C4-2B (cell line): ENCODE measurements around the gene GRM7.

Source experiments
- H3K27ac ChIP-seq: fragments of 450-650 bp; 2 replicates; pipeline ENCODE4 v1.5.1; 2017
- ZFX ChIP-seq: fragments of 450-650 bp; IDR thresholded peaks from 2 replicates; pipeline ENCODE4 v1.6.1; 2017
- TF ChIP-seq, protein P1 (sequence below): fragments of 450-650 bp; conservative IDR thresholded peaks from 2 replicates; pipeline ENCODE4 v1.5.1; 2017; ENCODE audit warnings: mild to moderate bottlenecking

GRM7 gene

DNA sequence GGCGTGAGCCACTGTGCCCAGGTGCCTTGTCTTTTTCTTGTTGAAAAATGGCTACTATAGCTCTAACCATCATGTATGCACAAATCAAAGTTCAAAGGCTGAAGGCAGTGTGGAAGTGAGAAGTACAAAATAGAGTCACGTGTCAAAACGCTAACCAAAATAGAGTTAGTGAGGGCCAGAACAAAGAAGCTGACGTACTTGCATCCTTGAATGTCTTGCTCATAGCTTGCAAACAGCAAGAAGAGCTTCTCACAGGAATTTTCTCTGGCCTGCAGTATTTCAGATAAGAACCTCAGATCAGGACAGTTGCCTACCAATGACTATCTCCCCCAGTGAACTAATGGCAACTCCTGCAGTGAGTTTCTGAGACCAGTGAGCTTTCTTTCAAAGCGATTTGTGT is 713.5 kb downstream of the GRM7 start:
- TF ChIP-seq, protein P1, sequence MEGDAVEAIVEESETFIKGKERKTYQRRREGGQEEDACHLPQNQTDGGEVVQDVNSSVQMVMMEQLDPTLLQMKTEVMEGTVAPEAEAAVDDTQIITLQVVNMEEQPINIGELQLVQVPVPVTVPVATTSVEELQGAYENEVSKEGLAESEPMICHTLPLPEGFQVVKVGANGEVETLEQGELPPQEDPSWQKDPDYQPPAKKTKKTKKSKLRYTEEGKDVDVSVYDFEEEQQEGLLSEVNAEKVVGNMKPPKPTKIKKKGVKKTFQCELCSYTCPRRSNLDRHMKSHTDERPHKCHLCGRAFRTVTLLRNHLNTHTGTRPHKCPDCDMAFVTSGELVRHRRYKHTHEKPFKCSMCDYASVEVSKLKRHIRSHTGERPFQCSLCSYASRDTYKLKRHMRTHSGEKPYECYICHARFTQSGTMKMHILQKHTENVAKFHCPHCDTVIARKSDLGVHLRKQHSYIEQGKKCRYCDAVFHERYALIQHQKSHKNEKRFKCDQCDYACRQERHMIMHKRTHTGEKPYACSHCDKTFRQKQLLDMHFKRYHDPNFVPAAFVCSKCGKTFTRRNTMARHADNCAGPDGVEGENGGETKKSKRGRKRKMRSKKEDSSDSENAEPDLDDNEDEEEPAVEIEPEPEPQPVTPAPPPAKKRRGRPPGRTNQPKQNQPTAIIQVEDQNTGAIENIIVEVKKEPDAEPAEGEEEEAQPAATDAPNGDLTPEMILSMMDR = no peak
- TF ChIP-seq ZFX = no peak
- no peak overlapping the region for H3K27ac ChIP-seq

DNA sequence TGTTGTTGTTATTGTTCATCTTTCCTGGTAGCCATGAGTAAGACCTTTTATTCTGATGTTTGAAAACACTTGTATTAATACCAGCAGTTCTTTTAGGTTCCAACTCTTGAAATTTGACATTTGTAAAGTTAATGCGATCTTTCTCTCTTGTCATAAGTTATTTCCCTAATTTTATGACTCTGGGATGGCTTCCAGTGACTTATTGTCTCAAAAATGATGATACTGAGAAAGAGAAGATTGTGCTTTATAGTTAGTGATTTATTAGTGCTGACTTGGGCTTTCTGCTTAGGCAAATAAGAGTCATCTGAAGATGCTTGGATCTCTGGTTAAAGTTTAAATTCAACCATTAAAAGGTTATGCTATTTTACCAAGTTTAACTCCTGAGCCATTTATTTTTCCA is 715.2 kb downstream of the GRM7 start:
- no peak overlapping the region for H3K27ac ChIP-seq
- no peak for TF ChIP-seq ZFX
- TF ChIP-seq, protein P1 = no peak

- TF ChIP-seq, protein P1 = no peak
- no peak for TF ChIP-seq ZFX
- no peak overlapping the region for H3K27ac ChIP-seq
Observed at GRCh38 chr3:7576506-7576905, 715.6 kb downstream of the GRM7 start.

GRCh38 chr3:7577513-7577912 is 716.6 kb downstream of the GRM7 start:
- no peak overlapping the region for H3K27ac ChIP-seq
- no peak for TF ChIP-seq ZFX
- TF ChIP-seq, protein P1 = no peak

DNA sequence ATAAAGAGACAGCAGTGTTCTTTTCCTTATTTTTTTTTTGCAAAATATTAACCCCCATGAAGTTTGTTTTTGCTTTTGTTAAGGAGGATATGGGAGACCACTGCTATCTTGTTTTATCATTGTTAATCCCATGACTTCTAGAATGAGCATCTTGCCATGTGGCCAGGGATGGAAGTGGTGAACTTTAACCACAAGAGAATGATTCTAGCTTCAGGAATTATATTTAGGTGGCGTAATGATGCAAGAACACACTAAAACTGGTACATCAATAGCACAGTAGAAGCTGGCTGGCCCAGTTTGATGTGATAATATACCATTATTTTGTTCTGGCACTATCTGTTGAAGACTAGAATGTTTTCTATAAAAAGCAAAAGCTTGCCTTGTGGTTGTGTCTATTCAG is 720.9 kb downstream of the GRM7 start:
- no peak for TF ChIP-seq ZFX
- TF ChIP-seq, protein P1 = no peak
- H3K27ac ChIP-seq = no peak overlapping the region

DNA sequence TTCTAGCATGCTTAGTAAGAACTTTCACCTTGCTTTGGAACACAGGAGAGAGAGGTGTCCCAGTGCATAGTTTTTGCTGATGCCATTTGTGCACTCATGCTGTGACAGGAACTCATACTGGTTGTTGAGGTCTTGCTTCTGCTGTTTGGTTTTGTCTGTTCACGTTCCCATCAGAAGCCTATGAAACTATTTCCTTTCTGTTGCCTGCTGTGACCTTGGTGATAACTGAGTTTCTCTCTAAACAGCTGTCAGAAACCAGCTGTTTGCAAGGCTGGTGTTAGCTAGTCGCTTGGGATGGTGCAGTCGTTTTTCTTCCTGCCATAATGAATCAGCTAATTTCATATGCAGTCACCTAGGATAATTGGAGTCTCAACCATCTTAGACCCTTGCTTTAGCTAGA is 724.1 kb downstream of the GRM7 start:
- no peak for TF ChIP-seq ZFX
- TF ChIP-seq, protein P1 = no peak
- H3K27ac ChIP-seq = no peak overlapping the region

DNA sequence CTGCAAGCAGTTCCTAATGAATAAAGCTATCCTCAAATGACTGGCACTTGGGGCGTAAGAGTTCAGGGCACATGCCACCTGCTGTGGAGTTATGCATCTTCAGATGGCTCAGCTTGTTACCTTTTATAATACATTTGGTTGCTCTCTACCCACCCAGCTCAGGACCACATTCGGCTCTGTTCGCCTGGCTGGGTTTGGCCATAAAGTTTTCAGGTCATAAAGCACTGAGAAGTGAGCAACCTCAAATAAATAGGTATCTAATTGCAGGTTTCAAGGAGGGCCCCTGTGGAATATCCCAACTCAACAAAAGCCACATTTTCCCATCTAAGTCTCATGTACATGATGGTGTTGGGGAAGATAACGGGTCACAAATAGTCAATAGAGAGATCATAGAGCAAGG is 727.3 kb downstream of the GRM7 start:
- no peak overlapping the region for H3K27ac ChIP-seq
- TF ChIP-seq ZFX = no peak
- TF ChIP-seq, protein P1 = no peak
